HEK293 (cell line): ENCODE results near the gene FMN1.
"Not testable (repeated sequence)": the region's sequence is repeated elsewhere in the genome, so short reads cannot be mapped to it uniquely, and the experiment has no call there.

Experiments
- CTCF ChIA-PET: fragments of 350-600 bp; formaldehyde crosslinking; extraction: SDS; loops from one replicate; lab custom pipeline; 2021; ENCODE audit warnings: antibody characterized with exemption; lab: Yijun Ruan, JAX
- POLR2A ChIA-PET: fragments of 300-600 bp; formaldehyde crosslinking; extraction: SDS; loops from one replicate; lab custom pipeline; 2020; ENCODE audit warnings: antibody characterized with exemption, inconsistent platforms; lab: Yijun Ruan, JAX
- H3K27ac ChIP-seq: fragments of 200-500 bp; sonication (Bioruptor generic); 2 replicates; pipeline ENCODE4 v1.5.1; 2014; ENCODE audit warnings: low read depth, low read length, control low read depth, inconsistent platforms; ENCODE audit errors: extremely low read depth
- H3K36me3 ChIP-seq, 2 experiments: fragments of 200-500 bp in 1 of 2; sonication (Bioruptor generic) in 1 of 2; 1 replicate in 1 of 2; 2 replicates in 1 of 2; pipeline ENCODE4 v1.5.1; 2014 to 2017; ENCODE audit warnings: inconsistent platforms in 2 of 2, low read length in 2 of 2; ENCODE audit not compliant: control insufficient read depth in 2 of 2, insufficient read depth in 1 of 2
- H3K4me1 ChIP-seq: fragments of 200-500 bp; sonication (Bioruptor generic); 2 replicates; pipeline ENCODE4 v1.5.1; 2014; ENCODE audit warnings: mild to moderate bottlenecking, low read length, inconsistent platforms; ENCODE audit not compliant: control insufficient read depth, insufficient read depth
- H3K4me3 ChIP-seq: 2 replicates; pipeline ENCODE4 v1.5.1; 2011; ENCODE audit warnings: low read depth, mild to moderate bottlenecking, control low read depth, low read length, moderate library complexity
- H3K9me3 ChIP-seq: fragments of 200-500 bp; sonication (Bioruptor generic); 2 replicates; pipeline ENCODE4 v1.5.1; 2014; ENCODE audit warnings: low read depth, low read length, inconsistent platforms; ENCODE audit not compliant: control insufficient read depth, insufficient read depth
- HOXC10 ChIP-seq: sonication (generic); formaldehyde crosslinking; IDR thresholded peaks from 2 replicates; pipeline ENCODE4 v1.8.1; 2023; ENCODE audit warnings: mild to moderate bottlenecking, missing genetic modification reagents
- KLF10 ChIP-seq: fragments of 450-650 bp; IDR thresholded peaks from 2 replicates; pipeline ENCODE4 v1.5.1; 2018; ENCODE audit warnings: missing biosample characterization, mild to moderate bottlenecking, missing genetic modification characterization
- KLF7 ChIP-seq: fragments of 450-650 bp; formaldehyde crosslinking; IDR thresholded peaks from 2 replicates; pipeline ENCODE4 v1.5.1; 2016; ENCODE audit warnings: missing biosample characterization, missing genetic modification characterization, borderline replicate concordance
- ZBTB10 ChIP-seq: fragments of 450-650 bp; formaldehyde crosslinking; IDR thresholded peaks from 2 replicates; pipeline ENCODE4 v1.5.1; 2016; ENCODE audit warnings: missing biosample characterization, missing genetic modification characterization
- ZBTB26 ChIP-seq: fragments of 450-650 bp; formaldehyde crosslinking; optimal IDR thresholded peaks from 2 replicates; pipeline ENCODE3; 2016; ENCODE audit warnings: missing biosample characterization, mild to moderate bottlenecking, missing genetic modification characterization
- ZFP41 ChIP-seq: fragments of 450-650 bp; formaldehyde crosslinking; IDR thresholded peaks from 2 replicates; pipeline ENCODE4 v1.5.1; 2016; ENCODE audit warnings: missing biosample characterization, missing genetic modification characterization, borderline replicate concordance
- ZNF140 ChIP-seq: fragments of 450-650 bp; formaldehyde crosslinking; IDR thresholded peaks from 2 replicates; pipeline ENCODE4 v1.5.1; 2016; ENCODE audit warnings: missing biosample characterization, missing genetic modification characterization
- ZNF155 ChIP-seq: fragments of 450-650 bp; formaldehyde crosslinking; IDR thresholded peaks from 2 replicates; pipeline ENCODE4 v1.5.1; 2016; ENCODE audit warnings: missing biosample characterization, missing genetic modification characterization
- ZNF350 ChIP-seq: fragments of 450-650 bp; formaldehyde crosslinking; IDR thresholded peaks from 2 replicates; pipeline ENCODE4 v1.5.0; 2017; ENCODE audit warnings: missing biosample characterization, mild to moderate bottlenecking, missing genetic modification characterization
- ZNF37A ChIP-seq: fragments of 450-650 bp; IDR thresholded peaks from 2 replicates; pipeline ENCODE4 v1.5.1; 2018; ENCODE audit warnings: missing biosample characterization, missing genetic modification characterization
- ZNF391 ChIP-seq: fragments of 450-650 bp; formaldehyde crosslinking; IDR thresholded peaks from 2 replicates; pipeline ENCODE4 v1.5.1; 2016; ENCODE audit warnings: low read depth, missing biosample characterization, missing genetic modification characterization, borderline replicate concordance
- ZNF398 ChIP-seq: fragments of 450-650 bp; formaldehyde crosslinking; IDR thresholded peaks from 2 replicates; pipeline ENCODE4 v1.5.1; 2017; ENCODE audit warnings: missing biosample characterization, missing genetic modification characterization
- ZNF558 ChIP-seq: fragments of 450-650 bp; formaldehyde crosslinking; IDR thresholded peaks from 2 replicates; pipeline ENCODE4 v1.5.1; 2016; ENCODE audit warnings: missing biosample characterization, missing genetic modification characterization
- ZNF560 ChIP-seq: fragments of 450-650 bp; formaldehyde crosslinking; IDR thresholded peaks from 2 replicates; pipeline ENCODE4 v1.5.1; 2017; ENCODE audit warnings: missing biosample characterization, missing genetic modification characterization, borderline replicate concordance
- ZNF596 ChIP-seq: fragments of 450-650 bp; IDR thresholded peaks from 2 replicates; pipeline ENCODE4 v1.5.0; 2018; ENCODE audit warnings: missing biosample characterization, mild to moderate bottlenecking, missing genetic modification characterization, moderate library complexity
- ZNF626 ChIP-seq: fragments of 450-650 bp; sonication (Bioruptor Pico); formaldehyde crosslinking; IDR thresholded peaks from 2 replicates; pipeline ENCODE4 v1.5.1; 2018; ENCODE audit warnings: missing biosample characterization, missing genetic modification characterization, inconsistent platforms
- ZSCAN16 ChIP-seq: fragments of 450-650 bp; formaldehyde crosslinking; IDR thresholded peaks from 2 replicates; pipeline ENCODE4 v1.5.1; 2016; ENCODE audit warnings: missing biosample characterization, missing genetic modification characterization
- ZSCAN30 ChIP-seq: fragments of 450-650 bp; IDR thresholded peaks from 2 replicates; pipeline ENCODE4 v1.5.1; 2018; ENCODE audit warnings: missing biosample characterization, mild to moderate bottlenecking, missing genetic modification characterization, moderate library complexity
- ZSCAN5A ChIP-seq: fragments of 450-650 bp; formaldehyde crosslinking; IDR thresholded peaks from 2 replicates; pipeline ENCODE4 v1.5.1; 2016; ENCODE audit warnings: missing biosample characterization, missing genetic modification characterization

The FMN1 gene

GRCh38 chr15:33074212-33074611 is 120.3 kb downstream of the FMN1 start:
- Histone ChIP-seq H3K36me3 (no peaks in the 10 kb centered on the region), H3K27ac (no peak overlapping the region), H3K9me3 (no peaks in the 10 kb centered on the region), H3K4me1 (no peaks in the 10 kb centered on the region), H3K4me3 (no peak overlapping the region)
- ChIA-PET CTCF (interaction anchor here (0.7 to 2.0 kb wide), 4 partner anchors 11 to 58 kb away, joined by 3 to 8 read pairs (median 5); no protein-coding TSS in a partner anchor), POLR2A (no interaction called here)
- TF ChIP-seq ZNF155 (tag by site-specific recombination) (no peak), ZNF37A (no peak), HOXC10 (CRISPR knock-in tag) (no peak), ZNF140 (tag by site-specific recombination) (no peak)

GRCh38 chr15:33071451-33071850 is 123.1 kb downstream of the FMN1 start:
- Histone ChIP-seq H3K27ac (no peak overlapping the region), H3K4me3 (no peak overlapping the region), H3K36me3 (no peaks in the 10 kb centered on the region), H3K9me3 (no peaks in the 10 kb centered on the region), H3K4me1 (0 out of 2 replicates have a peak, but pooled peaks cover 4% of the 10 kb centered on the region)
- POLR2A ChIA-PET, result no interaction called here
- no peak for TF ChIP-seq ZSCAN30 (tag by site-specific recombination)
- TF ChIP-seq ZNF350, result no peak
- TF ChIP-seq ZSCAN16 (tag by site-specific recombination), result no peak
- no peak for TF ChIP-seq KLF10 (tag by site-specific recombination)
- TF ChIP-seq ZNF391 (tag by site-specific recombination), result no peak
- no peak for TF ChIP-seq ZNF558 (tag by site-specific recombination)
- no peak for TF ChIP-seq ZSCAN5A (tag by site-specific recombination)
- TF ChIP-seq ZNF560, result no peak
- no peak for TF ChIP-seq ZBTB26 (tag by site-specific recombination)
- no peak for TF ChIP-seq ZFP41
- no peak for TF ChIP-seq ZBTB10 (tag by site-specific recombination)
- no peak for TF ChIP-seq ZNF626 (tag by site-specific recombination)
- no peak for TF ChIP-seq ZNF596 (tag by site-specific recombination)
- TF ChIP-seq KLF7, result no peak
- TF ChIP-seq ZNF398, result no peak
- CTCF ChIA-PET, result interaction anchor here (1.1 kb wide), 1 partner anchor 49 kb away, joined by 3 read pairs; no protein-coding TSS in a partner anchor

GRCh38 chr15:33069903-33070302 is 124.6 kb downstream of the FMN1 start:
- H3K27ac ChIP-seq, H3K4me3 ChIP-seq, CTCF ChIA-PET: not testable (repeated sequence)

More at GRCh38 chr15:33069903-33070302, 124.6 kb downstream of the FMN1 start:
- H3K9me3 ChIP-seq, H3K36me3 ChIP-seq, POLR2A ChIA-PET, H3K4me1 ChIP-seq: not testable (repeated sequence)
